ENCODE results near the gene DNAH17. TPM values are rescaled to one million over a fixed set of nuclear protein-coding genes. Genes with fewer than 3 reads are reported as not detected.

The DNAH17 gene
- total RNA-seq, 4 donors from 2014 or later: under 0.01 TPM; not detected in 2

DNA sequence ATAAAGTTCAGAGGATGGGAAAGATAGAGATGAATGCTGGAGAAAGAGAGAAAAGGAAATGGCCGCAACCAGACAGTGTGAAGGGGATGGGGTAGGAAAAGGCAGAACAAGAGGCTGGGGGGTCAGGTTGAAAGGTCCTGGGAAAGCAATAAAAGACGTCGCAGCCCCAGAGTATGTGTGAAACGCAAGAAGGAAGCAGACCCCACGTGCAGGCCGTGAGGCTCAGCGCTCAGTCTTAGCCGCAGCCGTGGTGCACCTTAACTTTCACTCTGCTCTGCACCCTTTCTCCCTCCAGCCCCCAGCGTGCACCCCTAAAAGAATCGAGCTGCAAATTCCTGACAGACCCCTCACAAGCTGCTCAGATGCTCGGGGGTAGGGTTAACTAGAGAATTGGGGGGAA, 1.9 kb downstream of the DNAH17 start:
- no peaks in the 10 kb centered on the region for H3K9me3 ChIP-seq
- H3K27me3 ChIP-seq: peaks cover 0 to 12% of the 10 kb centered on the region in 2 donors
- H3K36me3 ChIP-seq: no peaks in the 10 kb centered on the region
- H3K4me1 ChIP-seq: no peaks in the 10 kb centered on the region
- no peak for DNase-seq (ENCODE audit: low spot score in 2 of 2)
- TF ChIP-seq EP300 (IDR thresholded peaks at IDR 0.05) (no peak), POLR2A (IDR thresholded peaks at IDR 0.05) (no peak)
- TF ChIP-seq, protein P1, sequence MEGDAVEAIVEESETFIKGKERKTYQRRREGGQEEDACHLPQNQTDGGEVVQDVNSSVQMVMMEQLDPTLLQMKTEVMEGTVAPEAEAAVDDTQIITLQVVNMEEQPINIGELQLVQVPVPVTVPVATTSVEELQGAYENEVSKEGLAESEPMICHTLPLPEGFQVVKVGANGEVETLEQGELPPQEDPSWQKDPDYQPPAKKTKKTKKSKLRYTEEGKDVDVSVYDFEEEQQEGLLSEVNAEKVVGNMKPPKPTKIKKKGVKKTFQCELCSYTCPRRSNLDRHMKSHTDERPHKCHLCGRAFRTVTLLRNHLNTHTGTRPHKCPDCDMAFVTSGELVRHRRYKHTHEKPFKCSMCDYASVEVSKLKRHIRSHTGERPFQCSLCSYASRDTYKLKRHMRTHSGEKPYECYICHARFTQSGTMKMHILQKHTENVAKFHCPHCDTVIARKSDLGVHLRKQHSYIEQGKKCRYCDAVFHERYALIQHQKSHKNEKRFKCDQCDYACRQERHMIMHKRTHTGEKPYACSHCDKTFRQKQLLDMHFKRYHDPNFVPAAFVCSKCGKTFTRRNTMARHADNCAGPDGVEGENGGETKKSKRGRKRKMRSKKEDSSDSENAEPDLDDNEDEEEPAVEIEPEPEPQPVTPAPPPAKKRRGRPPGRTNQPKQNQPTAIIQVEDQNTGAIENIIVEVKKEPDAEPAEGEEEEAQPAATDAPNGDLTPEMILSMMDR (IDR thresholded peaks at IDR 0.05): no peak
- H3K27ac ChIP-seq: no peak overlapping the region
- no peak overlapping the region for H3K4me3 ChIP-seq
- WGBS, 2 donors: 58 to 61% methylated on average over 12 of the region's 12 CpGs

DNA sequence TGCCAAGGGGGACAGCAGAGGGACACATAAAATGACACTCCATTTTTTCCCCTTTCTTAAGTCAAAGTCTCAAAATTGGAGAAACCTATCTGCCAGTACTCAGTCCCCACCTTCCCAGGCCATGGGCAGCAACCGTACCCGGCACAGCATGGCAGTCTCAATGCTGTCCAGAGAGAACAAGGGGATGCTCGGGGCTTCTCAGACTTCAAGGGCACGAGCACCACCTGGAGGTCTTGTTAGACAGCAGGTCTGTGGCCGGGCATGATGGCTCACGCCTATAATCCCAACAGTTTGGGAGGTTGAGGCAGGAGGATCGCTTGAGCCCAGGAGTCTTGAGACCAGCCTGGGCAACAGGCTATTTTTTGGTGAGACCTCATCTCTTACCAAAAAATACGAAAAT, 3.2 kb downstream of the DNAH17 start:
- DNase-seq (ENCODE audit: low spot score in 2 of 2): no peak
- no peak overlapping the region for H3K4me3 ChIP-seq
- TF ChIP-seq, protein P1 (IDR thresholded peaks at IDR 0.05): no peak
- TF ChIP-seq EP300 (IDR thresholded peaks at IDR 0.05) (no peak), POLR2A (IDR thresholded peaks at IDR 0.05) (no peak)
- no peak overlapping the region for H3K27ac ChIP-seq
- WGBS, 2 donors: 94 to 96% methylated on average over 8 of the region's 8 CpGs
- no peaks in the 10 kb centered on the region for H3K9me3 ChIP-seq
- peaks cover 0 to 12% of the 10 kb centered on the region in 2 donors for H3K27me3 ChIP-seq
- no peaks in the 10 kb centered on the region for H3K36me3 ChIP-seq
- no peaks in the 10 kb centered on the region for H3K4me1 ChIP-seq

DNA sequence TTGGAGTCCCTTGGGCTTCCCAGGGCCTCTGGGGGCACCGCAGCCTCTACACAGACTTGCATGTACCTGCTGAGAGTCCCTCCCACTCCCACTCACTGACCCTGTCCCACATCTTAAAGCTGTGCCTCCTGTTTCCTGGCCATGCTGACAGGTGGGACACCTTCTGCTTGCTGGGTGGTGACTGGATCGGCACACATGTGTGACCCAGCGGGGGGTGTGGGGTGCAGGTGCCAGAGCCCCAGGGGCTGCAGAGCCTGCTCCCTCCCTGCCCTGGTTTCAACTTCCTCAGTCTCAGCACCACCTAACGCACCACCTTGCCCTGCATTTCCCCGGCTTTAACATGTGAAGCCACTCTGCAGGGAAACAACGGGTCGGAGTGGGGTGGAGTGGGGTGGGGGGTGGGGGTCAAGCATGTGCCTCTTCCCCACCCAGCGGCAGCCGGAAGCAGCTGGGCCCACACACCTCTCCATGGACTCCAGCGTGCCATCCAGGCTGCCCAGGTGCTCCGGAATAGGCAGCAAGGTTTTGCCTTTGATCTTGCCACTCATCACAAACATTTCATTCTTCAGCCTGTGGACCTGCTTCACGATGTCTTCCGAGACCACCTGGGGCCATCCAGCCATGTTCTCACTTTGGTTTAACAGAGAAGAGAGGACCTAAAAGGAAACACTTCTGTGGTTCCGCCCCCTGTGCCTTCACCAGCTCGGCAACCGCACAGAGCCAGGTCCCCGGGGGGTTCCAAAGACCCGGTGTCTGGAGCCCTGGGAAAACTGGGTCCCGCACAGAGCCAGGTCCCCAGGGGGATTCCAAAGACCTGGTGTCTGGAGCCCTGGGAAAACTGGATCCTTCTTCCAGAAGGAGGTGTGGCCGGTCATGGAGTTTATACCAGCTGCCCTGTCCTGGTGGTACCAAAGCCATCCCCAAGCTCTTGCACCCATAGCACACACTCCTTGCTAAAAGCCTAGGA, 4.7 kb downstream of the DNAH17 start:
- no peak for TF ChIP-seq POLR2A (IDR thresholded peaks at IDR 0.05)
- TF ChIP-seq EP300 (IDR thresholded peaks at IDR 0.05): no peak
- TF ChIP-seq, protein P1 (IDR thresholded peaks at IDR 0.05): no peak
- Histone ChIP-seq H3K27ac (no peak overlapping the region), H3K4me3 (no peak overlapping the region), H3K27me3 (peaks cover 0 to 12% of the 10 kb centered on the region in 2 donors), H3K9me3 (no peaks in the 10 kb centered on the region), H3K4me1 (no peaks in the 10 kb centered on the region), H3K36me3 (no peaks in the 10 kb centered on the region)
- DNase-seq (ENCODE audit: low spot score in 2 of 2): no peak
- WGBS, 2 donors: 68 to 70% methylated on average over 15 to 18 of the region's 20 CpGs

DNA sequence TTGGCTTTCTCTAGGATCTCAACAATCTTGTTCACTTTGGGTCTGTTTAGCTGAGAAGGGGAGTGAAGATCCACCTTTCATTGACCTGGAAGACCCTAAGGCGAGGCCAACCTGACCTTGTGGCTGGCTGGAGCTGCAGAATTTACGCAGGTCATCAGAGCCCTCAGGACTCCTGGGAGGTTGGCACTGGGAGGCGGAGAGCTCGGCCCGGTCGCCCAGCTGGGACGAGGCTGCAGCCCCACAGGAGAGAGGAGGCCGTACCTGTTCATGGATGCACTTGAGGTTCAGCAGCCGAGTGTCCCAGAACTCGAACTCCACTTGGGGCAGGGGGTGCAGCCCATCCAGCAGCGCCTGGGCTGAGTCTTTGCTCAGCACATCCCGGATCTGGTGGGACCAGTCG, 5.9 kb downstream of the DNAH17 start:
- H3K27ac ChIP-seq: no peak overlapping the region
- H3K9me3 ChIP-seq: no peaks in the 10 kb centered on the region
- DNase-seq (ENCODE audit: low spot score in 2 of 2): no peak
- TF ChIP-seq, protein P1 (IDR thresholded peaks at IDR 0.05): no peak
- TF ChIP-seq POLR2A (IDR thresholded peaks at IDR 0.05) (no peak), EP300 (IDR thresholded peaks at IDR 0.05) (no peak)
- H3K36me3 ChIP-seq: no peaks in the 10 kb centered on the region
- H3K4me1 ChIP-seq: no peaks in the 10 kb centered on the region
- 95 to 97% methylated on average over 8 to 13 of the region's 13 CpGs for WGBS, 2 donors
- H3K4me3 ChIP-seq: no peak overlapping the region
- peaks cover 0 to 12% of the 10 kb centered on the region in 2 donors for H3K27me3 ChIP-seq

DNA sequence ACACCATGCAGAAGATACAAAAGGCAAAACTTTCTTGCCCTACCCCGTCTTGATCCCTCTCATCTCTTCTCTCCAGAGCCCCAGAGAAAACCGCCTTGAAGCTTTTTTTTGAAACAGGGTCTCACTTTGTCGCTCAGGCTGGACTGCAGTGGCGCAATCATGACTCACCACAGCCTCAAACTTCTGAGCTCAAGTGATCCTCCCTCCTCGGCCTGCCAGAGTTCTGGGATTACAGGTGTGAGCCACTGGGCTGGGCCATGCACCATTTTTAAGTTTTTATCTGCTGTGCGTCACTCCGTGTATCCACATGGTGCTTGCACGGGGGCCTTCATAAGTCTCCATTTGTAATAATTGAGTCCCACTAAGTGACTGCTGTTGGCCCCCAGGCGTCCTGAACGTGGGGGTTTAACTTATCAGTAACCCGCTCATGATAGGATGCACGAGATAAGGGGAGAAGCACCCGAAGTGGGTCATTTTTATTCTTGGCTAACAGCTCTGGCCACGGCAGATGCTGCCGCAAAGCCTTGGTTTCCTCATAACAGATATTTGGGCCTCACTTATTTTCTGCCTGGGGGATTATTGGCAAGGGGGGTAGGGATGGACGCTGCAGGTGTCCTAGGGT, 8.6 kb downstream of the DNAH17 start:
- TF ChIP-seq POLR2A (IDR thresholded peaks at IDR 0.05) (no peak), EP300 (IDR thresholded peaks at IDR 0.05) (no peak)
- TF ChIP-seq, protein P1 (IDR thresholded peaks at IDR 0.05): no peak
- no peak overlapping the region for H3K4me3 ChIP-seq
- no peaks in the 10 kb centered on the region for H3K4me1 ChIP-seq
- no peaks in the 10 kb centered on the region for H3K9me3 ChIP-seq
- 83 to 88% methylated on average over 16 of the region's 16 CpGs for WGBS, 2 donors
- H3K27me3 ChIP-seq: peaks cover 0 to 12% of the 10 kb centered on the region in 2 donors
- DNase-seq (ENCODE audit: low spot score in 2 of 2): no peak
- H3K27ac ChIP-seq: no peak overlapping the region
- H3K36me3 ChIP-seq: no peaks in the 10 kb centered on the region
